HEK293 (cell line): Measurements from ENCODE around the gene RNASE8.
A peak's percentile ranks its signal among the peaks of the same experiment; 100 is the strongest.

Experiments used
- BCL11B ChIP-seq: fragments of 450-650 bp; formaldehyde crosslinking; IDR thresholded peaks from 2 replicates; pipeline ENCODE4 v1.5.1; 2016; ENCODE audit warnings: low read depth, missing biosample characterization, missing genetic modification characterization
- GLI2 ChIP-seq: fragments of 450-650 bp; formaldehyde crosslinking; IDR thresholded peaks from 2 replicates; pipeline ENCODE4; 2017; ENCODE audit warnings: missing biosample characterization, missing genetic modification characterization, low read depth, borderline replicate concordance
- INSM2 ChIP-seq: fragments of 450-650 bp; formaldehyde crosslinking; IDR thresholded peaks from 2 replicates; pipeline ENCODE4 v1.5.1; 2016; ENCODE audit warnings: missing biosample characterization, missing genetic modification characterization
- KLF7 ChIP-seq: fragments of 450-650 bp; formaldehyde crosslinking; IDR thresholded peaks from 2 replicates; pipeline ENCODE4 v1.5.1; 2016; ENCODE audit warnings: missing biosample characterization, missing genetic modification characterization, borderline replicate concordance
- OSR2 ChIP-seq: fragments of 450-650 bp; formaldehyde crosslinking; IDR thresholded peaks from 2 replicates; pipeline ENCODE4 v1.5.1; 2016; ENCODE audit warnings: missing biosample characterization, missing genetic modification characterization
- PBX3 ChIP-seq: sonication (generic); formaldehyde crosslinking; IDR thresholded peaks from 2 replicates; pipeline ENCODE4 v1.8.1; 2022; ENCODE audit warnings: mild to moderate bottlenecking, moderate library complexity, missing genetic modification reagents
- ZNF10 ChIP-seq: fragments of 450-650 bp; formaldehyde crosslinking; IDR thresholded peaks from 2 replicates; pipeline ENCODE4 v1.5.1; 2017; ENCODE audit warnings: missing biosample characterization, missing genetic modification characterization
- ZNF114 ChIP-seq: fragments of 450-650 bp; formaldehyde crosslinking; IDR thresholded peaks from 2 replicates; pipeline ENCODE4 v1.5.0; 2017; ENCODE audit warnings: missing biosample characterization, missing genetic modification characterization
- ZNF157 ChIP-seq: fragments of 450-650 bp; formaldehyde crosslinking; IDR thresholded peaks from 2 replicates; pipeline ENCODE4 v1.5.1; 2016; ENCODE audit warnings: missing biosample characterization, missing genetic modification characterization
- ZNF2 ChIP-seq: fragments of 450-650 bp; formaldehyde crosslinking; IDR thresholded peaks from 2 replicates; pipeline ENCODE4 v1.5.1; 2016; ENCODE audit warnings: missing biosample characterization, missing genetic modification characterization
- ZNF221 ChIP-seq: fragments of 450-650 bp; formaldehyde crosslinking; IDR thresholded peaks from 2 replicates; pipeline ENCODE4 v1.5.1; 2017; ENCODE audit warnings: missing biosample characterization, missing genetic modification characterization, borderline replicate concordance
- ZNF449 ChIP-seq: fragments of 450-650 bp; formaldehyde crosslinking; IDR thresholded peaks from 2 replicates; pipeline ENCODE4 v1.5.1; 2017; ENCODE audit warnings: missing biosample characterization, mild to moderate bottlenecking, missing genetic modification characterization, moderate library complexity
- ZNF561 ChIP-seq: fragments of 450-650 bp; IDR thresholded peaks from 2 replicates; pipeline ENCODE4 v1.5.1; 2018; ENCODE audit warnings: missing biosample characterization, missing genetic modification characterization, borderline replicate concordance
- ZNF585B ChIP-seq: fragments of 450-650 bp; formaldehyde crosslinking; IDR thresholded peaks from 2 replicates; pipeline ENCODE4 v1.5.1; 2016; ENCODE audit warnings: missing biosample characterization, missing genetic modification characterization
- ZNF776 ChIP-seq: fragments of 450-650 bp; formaldehyde crosslinking; IDR thresholded peaks from 2 replicates; pipeline ENCODE4 v1.5.0; 2017; ENCODE audit warnings: missing biosample characterization, missing genetic modification characterization, borderline replicate concordance
- ZNF830 ChIP-seq: fragments of 450-650 bp; IDR thresholded peaks from 2 replicates; pipeline ENCODE4 v1.5.0; 2018; ENCODE audit warnings: missing biosample characterization, missing genetic modification characterization, low read depth, mild to moderate bottlenecking, moderate library complexity
- TF ChIP-seq, protein P1 (sequence below): fragments of 450-650 bp; formaldehyde crosslinking; IDR thresholded peaks from 2 replicates; pipeline ENCODE4 v1.5.1; 2016; ENCODE audit warnings: missing biosample characterization, missing genetic modification characterization
- TF ChIP-seq, protein P2 (sequence below): fragments of 450-650 bp; formaldehyde crosslinking; IDR thresholded peaks from 2 replicates; pipeline ENCODE4 v1.5.1; 2016; ENCODE audit warnings: missing biosample characterization, missing genetic modification characterization, borderline replicate concordance
- TF ChIP-seq, protein P3 (sequence below): fragments of 450-650 bp; formaldehyde crosslinking; IDR thresholded peaks from 2 replicates; pipeline ENCODE4 v1.5.1; 2016; ENCODE audit warnings: missing biosample characterization, missing genetic modification characterization
- TF ChIP-seq, protein P4 (sequence below): fragments of 450-650 bp; formaldehyde crosslinking; IDR thresholded peaks from 2 replicates; pipeline ENCODE4 v1.5.1; 2017; ENCODE audit warnings: missing biosample characterization, missing genetic modification characterization

The RNASE8 gene

DNA sequence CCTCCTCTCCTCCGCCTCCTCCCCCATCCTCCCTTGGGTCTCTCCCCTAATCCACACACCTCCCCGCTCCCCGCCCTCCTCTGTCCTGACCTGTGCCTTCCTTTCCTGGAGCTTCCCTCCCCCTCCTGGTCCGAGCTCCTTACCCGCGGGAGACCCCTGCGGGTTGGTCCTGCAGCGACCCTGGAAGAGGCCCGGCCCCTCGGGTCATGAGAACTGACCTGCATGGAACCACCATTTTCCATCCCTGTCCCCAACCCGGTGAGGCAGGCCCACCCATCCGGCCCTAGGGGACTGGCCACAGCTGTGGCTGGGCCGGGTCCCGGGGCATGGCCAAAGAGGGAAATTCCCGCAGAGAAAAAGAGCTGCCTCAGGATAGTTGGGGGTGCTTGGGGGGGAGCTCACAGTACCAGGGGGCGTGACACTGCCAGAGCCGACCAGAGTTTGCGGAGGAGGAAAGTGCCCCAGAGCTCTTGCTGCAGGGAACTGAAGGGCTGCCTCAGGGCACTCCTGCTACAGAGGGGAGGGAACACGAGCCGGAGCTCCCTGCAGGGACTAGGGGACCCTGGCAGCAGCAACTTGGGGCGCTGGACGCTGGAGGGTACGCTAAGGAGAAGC, 13.1 kb downstream of the RNASE8 start (continued):
- TF ChIP-seq INSM2 (tag by site-specific recombination) (peak; percentile 31; the same call in 1 of the 2 replicates), ZNF2 (no peak), BCL11B (tag by site-specific recombination) (peak; percentile 75; the same call in 1 of the 2 replicates), ZNF776 (tag by site-specific recombination) (no peak), KLF7 (tag by site-specific recombination) (no peak), PBX3 (CRISPR knock-in tag) (no peak), ZNF830 (no peak), ZNF561 (tag by site-specific recombination) (no peak), ZNF449 (no peak), ZNF585B (tag by site-specific recombination) (no peak), ZNF221 (tag by site-specific recombination) (no peak), ZNF157 (no peak), GLI2 (tag by site-specific recombination) (no peak), OSR2 (tag by site-specific recombination) (no peak), ZNF114 (no peak), ZNF10 (tag by site-specific recombination) (no peak; the same call in 1 of the 2 replicates)
- TF ChIP-seq, protein P1, sequence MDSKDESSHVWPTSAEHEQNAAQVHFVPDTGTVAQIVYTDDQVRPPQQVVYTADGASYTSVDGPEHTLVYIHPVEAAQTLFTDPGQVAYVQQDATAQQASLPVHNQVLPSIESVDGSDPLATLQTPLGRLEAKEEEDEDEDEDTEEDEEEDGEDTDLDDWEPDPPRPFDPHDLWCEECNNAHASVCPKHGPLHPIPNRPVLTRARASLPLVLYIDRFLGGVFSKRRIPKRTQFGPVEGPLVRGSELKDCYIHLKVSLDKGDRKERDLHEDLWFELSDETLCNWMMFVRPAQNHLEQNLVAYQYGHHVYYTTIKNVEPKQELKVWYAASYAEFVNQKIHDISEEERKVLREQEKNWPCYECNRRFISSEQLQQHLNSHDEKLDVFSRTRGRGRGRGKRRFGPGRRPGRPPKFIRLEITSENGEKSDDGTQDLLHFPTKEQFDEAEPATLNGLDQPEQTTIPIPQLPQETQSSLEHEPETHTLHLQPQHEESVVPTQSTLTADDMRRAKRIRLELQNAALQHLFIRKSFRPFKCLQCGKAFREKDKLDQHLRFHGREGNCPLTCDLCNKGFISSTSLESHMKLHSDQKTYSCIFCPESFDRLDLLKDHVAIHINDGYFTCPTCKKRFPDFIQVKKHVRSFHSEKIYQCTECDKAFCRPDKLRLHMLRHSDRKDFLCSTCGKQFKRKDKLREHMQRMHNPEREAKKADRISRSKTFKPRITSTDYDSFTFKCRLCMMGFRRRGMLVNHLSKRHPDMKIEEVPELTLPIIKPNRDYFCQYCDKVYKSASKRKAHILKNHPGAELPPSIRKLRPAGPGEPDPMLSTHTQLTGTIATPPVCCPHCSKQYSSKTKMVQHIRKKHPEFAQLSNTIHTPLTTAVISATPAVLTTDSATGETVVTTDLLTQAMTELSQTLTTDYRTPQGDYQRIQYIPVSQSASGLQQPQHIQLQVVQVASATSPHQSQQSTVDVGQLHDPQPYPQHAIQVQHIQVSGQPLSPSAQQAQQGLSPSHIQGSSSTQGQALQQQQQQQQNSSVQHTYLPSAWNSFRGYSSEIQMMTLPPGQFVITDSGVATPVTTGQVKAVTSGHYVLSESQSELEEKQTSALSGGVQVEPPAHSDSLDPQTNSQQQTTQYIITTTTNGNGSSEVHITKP (tag by site-specific recombination) = peak; percentile 42
- TF ChIP-seq, protein P2, sequence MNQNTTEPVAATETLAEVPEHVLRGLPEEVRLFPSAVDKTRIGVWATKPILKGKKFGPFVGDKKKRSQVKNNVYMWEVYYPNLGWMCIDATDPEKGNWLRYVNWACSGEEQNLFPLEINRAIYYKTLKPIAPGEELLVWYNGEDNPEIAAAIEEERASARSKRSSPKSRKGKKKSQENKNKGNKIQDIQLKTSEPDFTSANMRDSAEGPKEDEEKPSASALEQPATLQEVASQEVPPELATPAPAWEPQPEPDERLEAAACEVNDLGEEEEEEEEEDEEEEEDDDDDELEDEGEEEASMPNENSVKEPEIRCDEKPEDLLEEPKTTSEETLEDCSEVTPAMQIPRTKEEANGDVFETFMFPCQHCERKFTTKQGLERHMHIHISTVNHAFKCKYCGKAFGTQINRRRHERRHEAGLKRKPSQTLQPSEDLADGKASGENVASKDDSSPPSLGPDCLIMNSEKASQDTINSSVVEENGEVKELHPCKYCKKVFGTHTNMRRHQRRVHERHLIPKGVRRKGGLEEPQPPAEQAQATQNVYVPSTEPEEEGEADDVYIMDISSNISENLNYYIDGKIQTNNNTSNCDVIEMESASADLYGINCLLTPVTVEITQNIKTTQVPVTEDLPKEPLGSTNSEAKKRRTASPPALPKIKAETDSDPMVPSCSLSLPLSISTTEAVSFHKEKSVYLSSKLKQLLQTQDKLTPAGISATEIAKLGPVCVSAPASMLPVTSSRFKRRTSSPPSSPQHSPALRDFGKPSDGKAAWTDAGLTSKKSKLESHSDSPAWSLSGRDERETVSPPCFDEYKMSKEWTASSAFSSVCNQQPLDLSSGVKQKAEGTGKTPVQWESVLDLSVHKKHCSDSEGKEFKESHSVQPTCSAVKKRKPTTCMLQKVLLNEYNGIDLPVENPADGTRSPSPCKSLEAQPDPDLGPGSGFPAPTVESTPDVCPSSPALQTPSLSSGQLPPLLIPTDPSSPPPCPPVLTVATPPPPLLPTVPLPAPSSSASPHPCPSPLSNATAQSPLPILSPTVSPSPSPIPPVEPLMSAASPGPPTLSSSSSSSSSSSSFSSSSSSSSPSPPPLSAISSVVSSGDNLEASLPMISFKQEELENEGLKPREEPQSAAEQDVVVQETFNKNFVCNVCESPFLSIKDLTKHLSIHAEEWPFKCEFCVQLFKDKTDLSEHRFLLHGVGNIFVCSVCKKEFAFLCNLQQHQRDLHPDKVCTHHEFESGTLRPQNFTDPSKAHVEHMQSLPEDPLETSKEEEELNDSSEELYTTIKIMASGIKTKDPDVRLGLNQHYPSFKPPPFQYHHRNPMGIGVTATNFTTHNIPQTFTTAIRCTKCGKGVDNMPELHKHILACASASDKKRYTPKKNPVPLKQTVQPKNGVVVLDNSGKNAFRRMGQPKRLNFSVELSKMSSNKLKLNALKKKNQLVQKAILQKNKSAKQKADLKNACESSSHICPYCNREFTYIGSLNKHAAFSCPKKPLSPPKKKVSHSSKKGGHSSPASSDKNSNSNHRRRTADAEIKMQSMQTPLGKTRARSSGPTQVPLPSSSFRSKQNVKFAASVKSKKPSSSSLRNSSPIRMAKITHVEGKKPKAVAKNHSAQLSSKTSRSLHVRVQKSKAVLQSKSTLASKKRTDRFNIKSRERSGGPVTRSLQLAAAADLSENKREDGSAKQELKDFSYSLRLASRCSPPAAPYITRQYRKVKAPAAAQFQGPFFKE (tag by site-specific recombination) = peak; percentile 43; the same call in 1 of the 2 replicates
- TF ChIP-seq, protein P3, sequence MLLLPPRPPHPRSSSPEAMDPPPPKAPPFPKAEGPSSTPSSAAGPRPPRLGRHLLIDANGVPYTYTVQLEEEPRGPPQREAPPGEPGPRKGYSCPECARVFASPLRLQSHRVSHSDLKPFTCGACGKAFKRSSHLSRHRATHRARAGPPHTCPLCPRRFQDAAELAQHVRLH (tag by site-specific recombination) = no peak
- TF ChIP-seq, protein P4, sequence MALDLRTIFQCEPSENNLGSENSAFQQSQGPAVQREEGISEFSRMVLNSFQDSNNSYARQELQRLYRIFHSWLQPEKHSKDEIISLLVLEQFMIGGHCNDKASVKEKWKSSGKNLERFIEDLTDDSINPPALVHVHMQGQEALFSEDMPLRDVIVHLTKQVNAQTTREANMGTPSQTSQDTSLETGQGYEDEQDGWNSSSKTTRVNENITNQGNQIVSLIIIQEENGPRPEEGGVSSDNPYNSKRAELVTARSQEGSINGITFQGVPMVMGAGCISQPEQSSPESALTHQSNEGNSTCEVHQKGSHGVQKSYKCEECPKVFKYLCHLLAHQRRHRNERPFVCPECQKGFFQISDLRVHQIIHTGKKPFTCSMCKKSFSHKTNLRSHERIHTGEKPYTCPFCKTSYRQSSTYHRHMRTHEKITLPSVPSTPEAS (tag by site-specific recombination) = peak; percentile 27; the same call in 1 of the 2 replicates
